A673 (cell line): ENCODE measurements around the gene JAG1. TPM values are rescaled to one million over a fixed set of nuclear protein-coding genes. Genes with fewer than 3 reads are reported as not detected.

ENCODE experiments used
- BruUV-seq: library from RNA; stranded (reverse); fragments of 400-500 nt; replicated peaks from 2 replicates; lab custom pipeline; 2021; lab: Mats Ljungman, UMichigan
- CTCF ChIA-PET: fragments of 300-600 bp; sonication (Branson Sonifier 250); formaldehyde crosslinking; loops from one replicate; lab custom pipeline; 2022; ENCODE audit warnings: antibody characterized with exemption; lab: Charles Lee
- POLR2A ChIA-PET: fragments of 300-600 bp; sonication (Branson Sonifier 250); formaldehyde crosslinking; loops from one replicate; lab custom pipeline; 2022; ENCODE audit warnings: antibody characterized with exemption; ENCODE audit not compliant: low non-redundant PET; lab: Charles Lee
- DNase-seq: peaks from one replicate; pipeline ENCODE4 v3.0.0-alpha.2; 2015; ENCODE audit warnings: low spot score
- H3K27ac ChIP-seq: fragments of 200-600 bp; sonication (generic); 2 replicates; pipeline ENCODE4 v1.5.1; 2016; ENCODE audit warnings: mixed run types, low read depth, mild to moderate bottlenecking, mixed read lengths, antibody characterized with exemption, low read length; ENCODE audit not compliant: poor library complexity, severe bottlenecking
- H3K27me3 ChIP-seq: fragments of 200-600 bp; sonication (generic); replicated peaks from 2 replicates; pipeline ENCODE4 v1.6.1; 2017; ENCODE audit warnings: mixed run types, low read depth, mild to moderate bottlenecking, mixed read lengths, antibody characterized with exemption, low read length; ENCODE audit not compliant: insufficient read depth, poor library complexity
- H3K36me3 ChIP-seq: fragments of 200-600 bp; sonication (generic); 2 replicates; pipeline ENCODE4 v1.6.1; 2016; ENCODE audit warnings: mixed run types, mild to moderate bottlenecking, mixed read lengths, antibody characterized with exemption, low read length; ENCODE audit not compliant: insufficient read depth, poor library complexity, severe bottlenecking
- H3K4me1 ChIP-seq: fragments of 200-600 bp; sonication (generic); 2 replicates; pipeline ENCODE4 v1.6.1; 2017; ENCODE audit warnings: mixed run types, mild to moderate bottlenecking, mixed read lengths, antibody characterized with exemption, low read length; ENCODE audit not compliant: insufficient read depth, poor library complexity, severe bottlenecking
- H3K4me3 ChIP-seq: fragments of 200-600 bp; sonication (generic); 2 replicates; pipeline ENCODE4 v1.5.1; 2016; ENCODE audit warnings: low read depth, mixed run types, mild to moderate bottlenecking, mixed read lengths, low read length; ENCODE audit not compliant: poor library complexity, severe bottlenecking
- H3K9me3 ChIP-seq: fragments of 200-600 bp; sonication (generic); 2 replicates; pipeline ENCODE4 v1.6.1; 2016; ENCODE audit warnings: mixed run types, low read depth, mild to moderate bottlenecking, mixed read lengths, antibody characterized with exemption, low read length; ENCODE audit not compliant: poor library complexity, severe bottlenecking
- CTCF ChIP-seq: fragments of 300-800, 200-600 bp; sonication (generic); conservative IDR thresholded peaks from 2 replicates; pipeline ENCODE4 v1.5.1; 2017; ENCODE audit warnings: low read depth, mild to moderate bottlenecking, antibody characterized with exemption, low read length, moderate library complexity, mixed read lengths
- EZH2 ChIP-seq: fragments of 200-600 bp; sonication (generic); IDR thresholded peaks from 2 replicates; pipeline ENCODE4 v1.6.1; 2017; ENCODE audit warnings: borderline replicate concordance, low read depth, mild to moderate bottlenecking, mixed read lengths, antibody characterized with exemption, low read length; ENCODE audit not compliant: poor library complexity, severe bottlenecking
- intact Hi-C: fragments of 100-400 bp; cut with micrococcal nuclease; formaldehyde crosslinking; loops from one replicate; pipeline ENCODE4 v1.10.0; 2022; ENCODE audit not compliant: unreplicated experiment
- total RNA-seq: library from RNA; stranded (reverse); gene quantifications from 2 replicates; pipeline ENCODE4 v1.2.3, GENCODE V29; 2021

JAG1 gene
- total RNA-seq, 1 experiment from 2014 or later: 57.5 TPM

GRCh38 chr20:10651227-10651990 is 22.4 kb downstream of the JAG1 start:
- peak; percentile 76 for DNase-seq
- BruUV-seq: no TSS peak
- peaks cover 56% of the 10 kb centered on the region for H3K4me1 ChIP-seq
- intact Hi-C loops: loop anchor here (5.0 kb wide), 1 partner anchor 184 kb away; no protein-coding TSS in a partner anchor
- no peak overlapping the region for H3K4me3 ChIP-seq
- H3K27me3 ChIP-seq: no peaks in the 10 kb centered on the region
- TF ChIP-seq CTCF (peak; percentile 29; the same call in 1 of the 2 replicates), EZH2 (no peak)
- H3K36me3 ChIP-seq: peaks cover 68% of the 10 kb centered on the region
- ChIA-PET POLR2A (interaction anchor here (0.5 kb wide), 1 partner anchor 12 kb away, joined by 3 read pairs; no protein-coding TSS in a partner anchor), CTCF (interaction anchor here (1.2 kb wide), 1 partner anchor 20 kb away, joined by 4 read pairs; no protein-coding TSS in a partner anchor)
- no peaks in the 10 kb centered on the region for H3K9me3 ChIP-seq
- H3K27ac ChIP-seq: no peak overlapping the region

- CTCF ChIA-PET: no interaction called here
- H3K36me3 ChIP-seq: peaks cover 69% of the 10 kb centered on the region
- no TSS peak for BruUV-seq
These were observed 24.0 kb downstream of the JAG1 start for GRCh38 chr20:10649797-10650160.

More at GRCh38 chr20:10649797-10650160, 24.0 kb downstream of the JAG1 start:
- DNase-seq: no peak
- no peaks in the 10 kb centered on the region for H3K27me3 ChIP-seq
- intact Hi-C loops: loop anchor here (5.0 kb wide), 2 partner anchors 97 to 182 kb away; no protein-coding TSS in a partner anchor
- TF ChIP-seq EZH2 (no peak), CTCF (no peak)
- H3K27ac ChIP-seq: no peak overlapping the region
- POLR2A ChIA-PET: no interaction called here
- H3K4me1 ChIP-seq: peaks cover 54% of the 10 kb centered on the region
- no peaks in the 10 kb centered on the region for H3K9me3 ChIP-seq
- no peak overlapping the region for H3K4me3 ChIP-seq
